ENCODE measurements around the gene PRKRA. TPM values are rescaled to one million over a fixed set of nuclear protein-coding genes. Genes with fewer than 3 reads are reported as not detected.
"Not testable (repeated sequence)": the region's sequence is repeated elsewhere in the genome, so short reads cannot be mapped to it uniquely, and the experiment has no call there.

PRKRA gene
- total RNA-seq, 1 donor from 2014 or later = 61.3 TPM

DNA sequence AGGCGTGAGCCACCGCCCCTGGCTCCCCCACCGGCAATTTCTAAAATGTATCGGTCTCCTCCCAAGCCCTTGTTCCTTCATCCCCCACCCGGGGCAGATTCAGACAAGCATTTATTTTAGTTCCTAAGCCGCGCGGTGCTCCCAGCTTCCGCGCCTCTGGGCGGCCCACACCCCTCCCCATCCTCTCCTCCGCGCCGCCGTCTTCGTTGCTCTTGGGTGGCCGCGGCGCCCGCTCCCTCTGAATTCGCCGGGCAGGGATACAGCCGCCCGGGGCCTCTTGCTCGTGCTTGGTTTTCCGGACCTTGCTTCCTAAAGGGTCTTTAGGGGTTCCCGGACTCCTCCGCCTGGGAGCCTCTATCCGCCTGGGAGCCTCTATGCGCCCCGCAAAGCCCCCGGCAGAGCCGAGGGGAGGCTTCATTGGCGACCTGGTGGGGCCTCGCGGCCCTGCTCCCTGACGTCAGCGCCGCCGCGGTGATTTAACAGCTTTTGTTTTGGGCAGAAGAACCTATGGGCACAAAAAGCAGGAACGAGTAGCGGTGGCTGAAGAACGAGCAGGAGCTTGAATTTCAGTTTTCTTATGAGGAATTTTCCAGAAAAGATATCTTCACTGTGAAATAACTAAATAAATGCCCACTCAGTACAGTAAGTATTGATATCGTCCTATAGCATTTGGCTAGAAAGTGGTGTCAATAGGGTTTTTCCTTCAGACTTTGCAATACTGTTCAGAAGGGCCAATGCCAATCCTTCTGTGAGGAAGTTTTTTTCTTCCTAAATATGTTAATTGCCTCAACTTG lies 37.3 kb downstream of the PRKRA start:
- DNase-seq = peak; percentile 72
- TF ChIP-seq, protein P1, sequence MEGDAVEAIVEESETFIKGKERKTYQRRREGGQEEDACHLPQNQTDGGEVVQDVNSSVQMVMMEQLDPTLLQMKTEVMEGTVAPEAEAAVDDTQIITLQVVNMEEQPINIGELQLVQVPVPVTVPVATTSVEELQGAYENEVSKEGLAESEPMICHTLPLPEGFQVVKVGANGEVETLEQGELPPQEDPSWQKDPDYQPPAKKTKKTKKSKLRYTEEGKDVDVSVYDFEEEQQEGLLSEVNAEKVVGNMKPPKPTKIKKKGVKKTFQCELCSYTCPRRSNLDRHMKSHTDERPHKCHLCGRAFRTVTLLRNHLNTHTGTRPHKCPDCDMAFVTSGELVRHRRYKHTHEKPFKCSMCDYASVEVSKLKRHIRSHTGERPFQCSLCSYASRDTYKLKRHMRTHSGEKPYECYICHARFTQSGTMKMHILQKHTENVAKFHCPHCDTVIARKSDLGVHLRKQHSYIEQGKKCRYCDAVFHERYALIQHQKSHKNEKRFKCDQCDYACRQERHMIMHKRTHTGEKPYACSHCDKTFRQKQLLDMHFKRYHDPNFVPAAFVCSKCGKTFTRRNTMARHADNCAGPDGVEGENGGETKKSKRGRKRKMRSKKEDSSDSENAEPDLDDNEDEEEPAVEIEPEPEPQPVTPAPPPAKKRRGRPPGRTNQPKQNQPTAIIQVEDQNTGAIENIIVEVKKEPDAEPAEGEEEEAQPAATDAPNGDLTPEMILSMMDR (IDR thresholded peaks at IDR 0.05) = no peak
- Mint-ChIP-seq H3K27ac (peak overlapping the region; percentile 89), H3K4me3 (peak overlapping the region; percentile 94), H3K9me3 (no peaks in the 10 kb centered on the region), H3K27me3 (no peaks in the 10 kb centered on the region), H3K36me3 (ENCODE audit: low read depth) (peaks cover 8% of the 10 kb centered on the region), H3K4me1 (peaks cover 20% of the 10 kb centered on the region)
- peak; percentile 84 for ATAC-seq (ENCODE audit: low read depth)
- ChIA-PET CTCF (interaction anchor here (0.6 to 4.2 kb wide), 10 partner anchors 8 to 302 kb away, joined by 3 to 57 read pairs (median 6); partner anchors contain the start of genes PJVK, PRKRA and RBM45), POLR2A (interaction anchor here (0.6 to 2.7 kb wide), 6 partner anchors 9 to 302 kb away, joined by 3 to 25 read pairs (median 3); partner anchors contain the start of genes PJVK, PRKRA and RBM45)
- intact Hi-C loops (cut with micrococcal nuclease) = loop anchor here (1.0 kb wide), 5 partner anchors 16 to 301 kb away; partner anchors contain the start of genes FKBP7 and RBM45

DNA sequence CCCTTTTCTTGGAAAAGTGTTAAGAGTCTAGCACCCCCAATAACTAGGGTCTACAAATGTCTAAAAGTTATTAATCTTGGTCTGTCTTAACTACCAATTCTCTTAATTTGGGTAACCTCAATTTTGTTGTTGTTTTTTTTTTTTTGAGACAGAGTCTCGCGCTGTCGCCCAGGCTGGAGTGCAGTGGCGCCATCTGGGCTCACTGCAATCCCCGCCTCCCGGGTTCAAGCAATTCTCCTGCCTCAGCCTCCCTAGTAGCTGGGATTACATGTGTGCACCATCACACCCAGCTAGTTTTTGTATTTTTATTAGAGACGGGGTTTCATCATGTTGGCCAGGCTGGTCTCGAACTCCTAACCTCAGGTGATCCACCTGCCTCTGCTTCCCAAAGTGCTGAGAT lies 38.5 kb downstream of the PRKRA start:
- H3K4me1 Mint-ChIP-seq = peaks cover 20% of the 10 kb centered on the region
- intact Hi-C loops (cut with micrococcal nuclease); H3K36me3 Mint-ChIP-seq (ENCODE audit: low read depth); DNase-seq; H3K9me3 Mint-ChIP-seq; H3K27ac Mint-ChIP-seq; ATAC-seq (ENCODE audit: low read depth); H3K27me3 Mint-ChIP-seq: not testable (repeated sequence)
- H3K4me3 Mint-ChIP-seq = peak overlapping the region; percentile 94
- CTCF ChIA-PET = interaction anchor here (0.9 to 4.2 kb wide), 3 partner anchors 15 to 39 kb away, joined by 3 to 57 read pairs (median 11); partner anchors contain the start of genes PJVK and PRKRA
- POLR2A ChIA-PET = interaction anchor here (1.1 to 2.7 kb wide), 3 partner anchors 8 to 300 kb away, joined by 3 to 25 read pairs (median 3); partner anchors contain the start of genes PJVK, PRKRA and RBM45

DNA sequence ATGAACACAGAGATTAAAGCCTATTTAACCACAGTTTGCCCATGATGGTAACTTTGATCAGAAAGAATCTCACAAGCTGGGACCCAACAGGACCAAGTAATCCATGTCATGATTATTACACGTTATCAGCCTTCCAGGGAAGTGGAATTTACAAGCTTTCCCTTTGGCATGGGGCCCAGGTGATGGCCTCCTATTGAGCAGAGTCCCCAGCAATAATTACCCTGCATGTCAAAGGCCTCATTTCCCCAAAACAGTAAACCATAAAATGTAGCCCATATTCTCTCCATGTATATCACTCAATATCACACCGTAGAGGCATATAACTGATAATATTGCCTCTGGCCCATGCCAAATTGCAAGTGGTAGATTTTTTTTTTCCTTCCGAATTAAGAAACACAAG lies 38.9 kb downstream of the PRKRA start:
- ATAC-seq (ENCODE audit: low read depth) = no peak
- POLR2A ChIA-PET = no interaction called here
- TF ChIP-seq, protein P1 (IDR thresholded peaks at IDR 0.05) = no peak
- no peak overlapping the region for H3K27ac Mint-ChIP-seq
- H3K36me3 Mint-ChIP-seq (ENCODE audit: low read depth) = peaks cover 8% of the 10 kb centered on the region
- no peaks in the 10 kb centered on the region for H3K27me3 Mint-ChIP-seq
- CTCF ChIA-PET = interaction anchor here (0.9 kb wide), 1 partner anchor 15 kb away, joined by 3 read pairs; no protein-coding TSS in a partner anchor
- H3K4me3 Mint-ChIP-seq = no peak overlapping the region
- intact Hi-C loops (cut with micrococcal nuclease) = no loop called here
- peaks cover 20% of the 10 kb centered on the region for H3K4me1 Mint-ChIP-seq
- no peaks in the 10 kb centered on the region for H3K9me3 Mint-ChIP-seq
- no peak for DNase-seq

DNA sequence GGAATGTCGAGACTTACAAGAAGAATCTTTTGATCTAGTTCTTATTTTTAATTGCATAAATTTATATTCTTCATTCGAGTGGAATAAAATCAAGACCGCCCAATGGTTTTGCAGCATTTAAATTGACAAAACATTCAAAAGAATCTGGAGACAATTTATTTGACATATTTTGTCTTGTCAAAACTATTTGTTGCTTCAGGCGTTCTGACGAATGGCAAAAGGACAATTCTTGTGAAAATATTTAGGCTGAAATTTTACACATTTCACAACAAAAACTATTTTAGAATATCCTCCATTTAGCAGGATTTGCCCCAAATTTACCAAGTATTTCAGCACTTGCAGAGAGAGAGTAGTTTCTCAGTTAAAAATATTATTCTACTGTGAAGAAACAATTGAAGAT lies 41.7 kb downstream of the PRKRA start:
- ATAC-seq (ENCODE audit: low read depth) = no peak

DNA sequence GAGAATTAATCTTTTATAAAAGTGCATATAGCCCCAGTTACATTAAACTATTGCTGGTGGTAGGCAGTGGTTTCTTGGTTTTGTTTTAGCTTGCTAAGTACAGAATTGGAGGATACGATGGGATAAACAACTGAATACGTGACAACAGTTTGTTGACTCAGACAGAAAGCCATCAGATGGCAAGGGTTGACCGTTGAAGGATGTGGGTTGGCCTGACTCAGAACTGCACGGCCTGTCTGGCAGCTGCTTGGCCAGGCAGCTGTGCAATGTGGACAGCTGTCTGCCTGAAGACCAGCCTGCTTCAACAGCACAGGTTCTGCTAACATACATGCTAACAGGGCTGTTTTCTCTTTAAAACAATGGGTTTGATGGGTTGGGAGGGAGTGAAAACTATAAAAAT lies 46.6 kb downstream of the PRKRA start:
- H3K4me3 Mint-ChIP-seq = no peak overlapping the region
- intact Hi-C loops (cut with micrococcal nuclease) = no loop called here
- H3K27ac Mint-ChIP-seq = no peak overlapping the region
- no peaks in the 10 kb centered on the region for H3K27me3 Mint-ChIP-seq
- ATAC-seq (ENCODE audit: low read depth) (no peak), DNase-seq (no peak)
- TF ChIP-seq, protein P1 (IDR thresholded peaks at IDR 0.05) = no peak
- CTCF ChIA-PET = interaction anchor here (0.9 to 1.4 kb wide), 3 partner anchors 9 to 15 kb away, joined by 3 to 5 read pairs (median 3); no protein-coding TSS in a partner anchor
- H3K9me3 Mint-ChIP-seq = no peaks in the 10 kb centered on the region
- peaks cover 4% of the 10 kb centered on the region for H3K4me1 Mint-ChIP-seq
- POLR2A ChIA-PET = interaction anchor here (0.7 to 0.8 kb wide), 2 partner anchors 9 to 10 kb away, joined by 3 read pairs; no protein-coding TSS in a partner anchor
- no peaks in the 10 kb centered on the region for H3K36me3 Mint-ChIP-seq (ENCODE audit: low read depth)

More for the DNA sequence above, 41.7 kb downstream of the PRKRA start:
- DNase-seq = no peak
- no peaks in the 10 kb centered on the region for H3K27me3 Mint-ChIP-seq
- ChIA-PET CTCF (no interaction called here), POLR2A (no interaction called here)
- H3K4me1 Mint-ChIP-seq = peaks cover 14% of the 10 kb centered on the region
- TF ChIP-seq, protein P1 (IDR thresholded peaks at IDR 0.05) = no peak
- intact Hi-C loops (cut with micrococcal nuclease) = no loop called here
- no peaks in the 10 kb centered on the region for H3K9me3 Mint-ChIP-seq
- H3K4me3 Mint-ChIP-seq = no peak overlapping the region
- H3K36me3 Mint-ChIP-seq (ENCODE audit: low read depth) = peaks cover 8% of the 10 kb centered on the region
- H3K27ac Mint-ChIP-seq = no peak overlapping the region

All from activated B cell treated with CpG ODN at 0.5 μM for 24 hours (primary cell).